Measurements from ENCODE around the gene MRTFA. TPM values are rescaled to one million over a fixed set of nuclear protein-coding genes. Genes with fewer than 3 reads are reported as not detected.

Gene MRTFA
- total RNA-seq, 4 donors from 2014 or later: 32.6 to 173 (median 76.1) TPM

DNA sequence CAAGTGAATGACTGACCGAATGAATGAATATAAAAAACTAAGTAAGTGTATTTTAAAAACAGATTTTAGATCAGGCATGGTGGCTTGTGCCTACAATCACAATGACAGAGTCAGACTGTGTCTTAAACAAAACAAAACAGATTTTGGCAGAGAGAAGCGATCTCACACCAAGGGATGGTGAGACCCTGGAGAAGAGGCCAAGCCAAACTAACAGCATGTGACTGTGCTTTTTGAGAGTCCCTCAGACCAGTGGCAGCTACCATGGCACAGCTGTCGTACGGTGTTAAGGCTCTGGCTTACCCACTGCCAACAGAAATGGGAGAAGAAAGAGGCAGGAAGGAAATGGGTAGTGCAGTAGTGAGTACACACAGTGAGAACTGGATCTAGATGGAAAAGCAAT lies 205.5 kb downstream of the MRTFA start:
- Histone ChIP-seq H3K27ac (no peak overlapping the region), H3K4me1 (no peaks in the 10 kb centered on the region), H3K27me3 (no peaks in the 10 kb centered on the region), H3K4me3 (no peak overlapping the region), H3K9me3 (no peaks in the 10 kb centered on the region), H3K36me3 (no peaks in the 10 kb centered on the region)
- intact Hi-C loops (cut with DNase I; ENCODE audit: low total_unique reads): loop anchor here (10.0 kb wide), 1 partner anchor 54 kb away; no protein-coding TSS in a partner anchor
- TF ChIP-seq, protein P1, sequence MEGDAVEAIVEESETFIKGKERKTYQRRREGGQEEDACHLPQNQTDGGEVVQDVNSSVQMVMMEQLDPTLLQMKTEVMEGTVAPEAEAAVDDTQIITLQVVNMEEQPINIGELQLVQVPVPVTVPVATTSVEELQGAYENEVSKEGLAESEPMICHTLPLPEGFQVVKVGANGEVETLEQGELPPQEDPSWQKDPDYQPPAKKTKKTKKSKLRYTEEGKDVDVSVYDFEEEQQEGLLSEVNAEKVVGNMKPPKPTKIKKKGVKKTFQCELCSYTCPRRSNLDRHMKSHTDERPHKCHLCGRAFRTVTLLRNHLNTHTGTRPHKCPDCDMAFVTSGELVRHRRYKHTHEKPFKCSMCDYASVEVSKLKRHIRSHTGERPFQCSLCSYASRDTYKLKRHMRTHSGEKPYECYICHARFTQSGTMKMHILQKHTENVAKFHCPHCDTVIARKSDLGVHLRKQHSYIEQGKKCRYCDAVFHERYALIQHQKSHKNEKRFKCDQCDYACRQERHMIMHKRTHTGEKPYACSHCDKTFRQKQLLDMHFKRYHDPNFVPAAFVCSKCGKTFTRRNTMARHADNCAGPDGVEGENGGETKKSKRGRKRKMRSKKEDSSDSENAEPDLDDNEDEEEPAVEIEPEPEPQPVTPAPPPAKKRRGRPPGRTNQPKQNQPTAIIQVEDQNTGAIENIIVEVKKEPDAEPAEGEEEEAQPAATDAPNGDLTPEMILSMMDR (IDR thresholded peaks at IDR 0.05): no peak
- DNase-seq: no peak

DNA sequence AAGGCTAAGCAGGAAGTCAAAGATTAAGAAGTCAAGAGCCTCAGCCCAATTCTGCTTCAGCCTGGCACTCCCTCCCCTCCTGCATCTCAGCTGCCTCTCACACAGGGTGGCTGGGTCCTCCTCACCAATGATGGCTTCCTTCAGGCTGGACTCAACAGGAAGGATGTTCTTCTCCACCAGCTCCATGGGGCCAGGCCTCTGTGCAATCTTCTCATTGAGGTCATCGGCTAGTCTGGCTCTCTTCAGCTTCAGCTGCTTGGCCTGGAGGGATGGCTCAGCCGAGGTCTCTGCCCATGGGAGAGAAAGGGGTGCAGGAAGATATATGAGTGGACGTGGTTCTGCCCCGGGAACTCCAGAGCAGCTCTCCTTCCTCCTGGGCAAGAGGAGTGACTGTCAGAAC lies 207.0 kb downstream of the MRTFA start:
- Histone ChIP-seq H3K4me3 (no peak overlapping the region), H3K4me1 (no peaks in the 10 kb centered on the region), H3K27me3 (no peaks in the 10 kb centered on the region), H3K9me3 (no peaks in the 10 kb centered on the region), H3K27ac (no peak overlapping the region), H3K36me3 (no peaks in the 10 kb centered on the region)
- TF ChIP-seq, protein P1 (IDR thresholded peaks at IDR 0.05): no peak
- TF ChIP-seq POLR2A (IDR thresholded peaks at IDR 0.05): no peak
- DNase-seq: no peak
- intact Hi-C loops (cut with DNase I; ENCODE audit: low total_unique reads): no loop called here

DNA sequence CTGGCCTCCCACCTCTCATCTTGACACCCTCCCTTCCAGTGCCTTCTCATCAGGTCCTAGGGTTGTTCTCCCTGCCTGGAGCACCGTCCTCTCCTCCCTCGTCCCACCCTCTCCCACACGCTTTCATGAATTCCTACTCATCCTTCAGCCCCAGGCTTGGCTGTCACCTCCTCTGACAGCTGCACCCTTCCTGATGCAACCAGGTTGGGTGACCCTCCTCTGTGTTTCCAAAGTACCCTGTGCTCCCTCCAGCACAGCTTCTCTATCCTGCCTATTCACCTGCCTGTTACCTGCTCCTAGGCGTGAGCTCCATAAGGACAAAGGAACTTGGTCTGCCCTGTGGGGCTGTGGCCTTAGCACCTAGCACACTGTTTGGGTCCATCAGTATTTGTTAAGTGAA lies 207.7 kb downstream of the MRTFA start:
- H3K4me3 ChIP-seq: no peak overlapping the region
- TF ChIP-seq, protein P1 (IDR thresholded peaks at IDR 0.05): no peak
- TF ChIP-seq POLR2A (IDR thresholded peaks at IDR 0.05): no peak
- H3K4me1 ChIP-seq: no peaks in the 10 kb centered on the region
- DNase-seq: no peak
- no peaks in the 10 kb centered on the region for H3K27me3 ChIP-seq
- H3K27ac ChIP-seq: no peak overlapping the region
- no peaks in the 10 kb centered on the region for H3K36me3 ChIP-seq
- intact Hi-C loops (cut with DNase I; ENCODE audit: low total_unique reads): no loop called here
- H3K9me3 ChIP-seq: no peaks in the 10 kb centered on the region

DNA sequence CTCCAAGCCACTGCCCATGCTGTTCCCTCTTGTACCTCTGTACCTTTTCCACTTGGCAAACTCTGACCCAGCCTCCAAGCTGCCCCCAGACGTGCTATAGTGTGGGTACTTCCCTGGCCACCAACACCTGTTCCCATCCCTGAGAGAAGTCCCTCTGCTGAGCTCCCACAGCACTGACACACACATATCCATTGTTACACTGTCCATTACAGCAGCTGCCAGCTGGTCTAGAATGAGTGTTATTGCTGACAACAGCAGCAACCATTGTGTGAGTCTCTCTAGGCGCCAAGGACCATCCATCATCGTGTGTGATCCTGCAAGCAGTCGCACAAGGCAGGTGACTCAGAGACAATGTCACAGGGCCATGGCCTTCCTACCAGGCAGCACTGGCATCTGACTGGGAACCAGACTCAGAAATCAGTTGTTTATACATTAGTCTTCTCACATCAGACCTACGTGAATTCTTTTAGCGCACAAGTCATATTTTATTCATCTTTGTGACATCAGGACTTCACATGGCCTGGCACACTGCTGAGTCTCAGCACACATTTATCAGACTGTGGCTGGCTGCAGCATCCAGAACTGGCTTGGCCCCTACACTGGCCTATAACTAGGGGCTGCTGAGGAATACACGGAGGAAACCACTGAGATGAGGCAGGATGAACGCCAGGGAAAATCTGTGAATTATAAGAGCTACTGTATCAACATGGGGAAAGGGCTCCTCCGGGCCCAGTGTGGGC lies 209.8 kb downstream of the MRTFA start:
- H3K4me1 ChIP-seq: no peaks in the 10 kb centered on the region
- TF ChIP-seq POLR2A (IDR thresholded peaks at IDR 0.05): no peak
- TF ChIP-seq, protein P1 (IDR thresholded peaks at IDR 0.05): no peak
- H3K9me3 ChIP-seq: no peaks in the 10 kb centered on the region
- no peaks in the 10 kb centered on the region for H3K36me3 ChIP-seq
- H3K4me3 ChIP-seq: no peak overlapping the region
- intact Hi-C loops (cut with DNase I; ENCODE audit: low total_unique reads): no loop called here
- no peak for DNase-seq
- H3K27ac ChIP-seq: no peak overlapping the region
- H3K27me3 ChIP-seq: no peaks in the 10 kb centered on the region

DNA sequence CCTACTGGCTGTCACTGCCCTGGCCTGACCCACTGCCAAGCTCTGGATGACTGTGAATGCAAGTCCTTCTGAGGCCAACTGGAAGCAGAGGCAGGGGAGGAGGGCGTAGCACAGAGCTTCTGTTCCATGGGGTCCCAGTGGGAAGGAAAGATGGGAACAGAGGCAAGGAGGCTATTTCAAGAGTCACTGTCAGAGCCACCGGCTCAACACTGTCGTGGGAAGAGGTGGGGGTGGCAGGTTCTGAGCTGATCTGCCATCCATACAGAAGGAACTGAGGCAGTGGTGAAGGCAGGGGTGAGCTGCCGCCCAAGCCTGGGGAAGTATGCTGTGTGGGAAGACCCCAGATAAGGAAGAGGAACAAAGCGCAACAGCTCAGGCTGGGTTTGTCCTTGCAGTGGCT lies 211.4 kb downstream of the MRTFA start:
- H3K4me1 ChIP-seq: no peaks in the 10 kb centered on the region
- intact Hi-C loops (cut with DNase I; ENCODE audit: low total_unique reads): no loop called here
- H3K36me3 ChIP-seq: no peaks in the 10 kb centered on the region
- H3K9me3 ChIP-seq: no peaks in the 10 kb centered on the region
- H3K4me3 ChIP-seq: no peak overlapping the region
- no peak for DNase-seq
- no peak overlapping the region for H3K27ac ChIP-seq
- TF ChIP-seq POLR2A (IDR thresholded peaks at IDR 0.05): no peak
- TF ChIP-seq, protein P1 (IDR thresholded peaks at IDR 0.05): no peak
- no peaks in the 10 kb centered on the region for H3K27me3 ChIP-seq

All from uterus (tissue), 4 donors.